HepG2 (cell line): ENCODE results near the gene MCOLN1. TPM values are rescaled to one million over a fixed set of nuclear protein-coding genes. Genes with fewer than 3 reads are reported as not detected.

Experiments
- ATAC-seq: fragments of 200-7000 bp; cut with Tn5 transposase; 3 replicates; pipeline ENCODE4 v1.9.1; 2020; ENCODE audit warnings: mild to moderate bottlenecking, moderate library complexity
- BruUV-seq: library from RNA; stranded (reverse); fragments of 400-500 nt; replicated peaks from 2 replicates; lab custom pipeline; 2021; lab: Mats Ljungman, UMichigan
- CTCF ChIA-PET: fragments of 300-600 bp; formaldehyde crosslinking; extraction: SDS; loops from one replicate; lab custom pipeline; 2021; ENCODE audit warnings: low total read pairs, inconsistent platforms, low intra/inter-chr PET ratio; lab: Yijun Ruan, JAX
- POLR2A ChIA-PET: fragments of 350-600 bp; sonication (Branson Sonifier 250); formaldehyde crosslinking; loops from one replicate; lab custom pipeline; 2020; ENCODE audit warnings: antibody characterized with exemption, inconsistent platforms; lab: Yijun Ruan, JAX
- DNase-seq: peaks from one replicate; pipeline ENCODE4 v3.0.0-alpha.2; 2015; ENCODE audit warnings: low spot score
- FAIRE-seq: peaks from 3 replicates; lab custom pipeline; 2011; peaks lifted over from hg19 to GRCh38; lab: Jason Lieb, UNC
- H2AFZ ChIP-seq: one replicate; pipeline ENCODE4 v1.6.1; 2011; ENCODE audit warnings: low read length, inconsistent platforms
- H3K27ac ChIP-seq: fragments of 300-600 bp; 3 replicates; pipeline ENCODE4 v1.8.0; 2011; ENCODE audit warnings: mixed run types, mild to moderate bottlenecking, mixed read lengths, low read length, inconsistent platforms; ENCODE audit not compliant: insufficient read depth; ENCODE audit errors: extremely low read length
- H3K27me3 ChIP-seq, 2 experiments: fragments of 200-600 bp in 1 of 2; 2 replicates in 1 of 2; 3 replicates in 1 of 2; pipeline versions ENCODE4 v1.6.0 to v1.8.0; 2011; ENCODE audit warnings: low read length in 2 of 2, mild to moderate bottlenecking in 2 of 2, moderate library complexity in 2 of 2, inconsistent platforms in 1 of 2; ENCODE audit not compliant: insufficient read depth in 2 of 2, control insufficient read depth in 1 of 2
- H3K36me3 ChIP-seq, 2 experiments: fragments of 200-600 bp in 1 of 2; replicated peaks in 1 of 2; 2 replicates in 1 of 2; 3 replicates in 1 of 2; pipeline versions ENCODE4 v1.5.1 to v1.8.0; 2011; ENCODE audit warnings: low read length in 2 of 2, inconsistent platforms in 1 of 2; ENCODE audit not compliant: insufficient read depth in 2 of 2, control insufficient read depth in 1 of 2
- H3K4me1 ChIP-seq: 2 replicates; pipeline ENCODE4 v1.5.1; 2012; ENCODE audit warnings: low read length, inconsistent platforms; ENCODE audit not compliant: insufficient read depth
- H3K4me2 ChIP-seq: 2 replicates; pipeline ENCODE4 v1.6.0; 2011; ENCODE audit warnings: low read depth, low read length, inconsistent platforms
- H3K4me3 ChIP-seq, 3 experiments: fragments of 200-600 bp in 1 of 3; sonication (generic), shearing (Covaris generic) in 1 of 3; replicated peaks in 1 of 3; 2 replicates each; pipeline ENCODE4 v1.5.1; 2011 to 2016; ENCODE audit warnings: low read length in 3 of 3, inconsistent platforms in 2 of 3, low read depth in 2 of 3, mild to moderate bottlenecking in 2 of 3, control low read depth in 1 of 3, mixed read lengths in 1 of 3; ENCODE audit not compliant: insufficient read depth in 1 of 3
- H3K79me2 ChIP-seq: one replicate; pipeline ENCODE4 v1.6.1; 2011; ENCODE audit warnings: low read length, inconsistent platforms; ENCODE audit not compliant: insufficient read depth
- H3K9ac ChIP-seq: 2 replicates; pipeline ENCODE4 v1.6.0; 2011; ENCODE audit warnings: mild to moderate bottlenecking, low read depth, low read length, inconsistent platforms; ENCODE audit not compliant: insufficient read depth
- H3K9me3 ChIP-seq: 2 replicates; pipeline ENCODE4 v1.5.1; 2012; ENCODE audit warnings: mild to moderate bottlenecking, low read length
- H4K20me1 ChIP-seq: 2 replicates; pipeline ENCODE4 v1.6.0; 2011; ENCODE audit warnings: inconsistent platforms, mild to moderate bottlenecking, low read length, moderate library complexity; ENCODE audit not compliant: insufficient read depth
- CBX5 ChIP-seq: sonication (generic); formaldehyde crosslinking; IDR thresholded peaks from 2 replicates; pipeline ENCODE4 v1.4.0; 2020; ENCODE audit warnings: missing genetic modification reagents, borderline replicate concordance
- CHD4 ChIP-seq: fragments of 200-600 bp; sonication (generic); IDR thresholded peaks from 2 replicates; pipeline ENCODE4 v1.7.0; 2017; ENCODE audit warnings: mild to moderate bottlenecking, low read length, borderline replicate concordance
- EED ChIP-seq: sonication (generic); formaldehyde crosslinking; IDR thresholded peaks from 2 replicates; pipeline ENCODE4 v1.5.0; 2020; ENCODE audit warnings: mild to moderate bottlenecking, missing genetic modification reagents
- HNRNPLL ChIP-seq: fragments of 200-400 bp; formaldehyde crosslinking; IDR thresholded peaks from 2 replicates; pipeline ENCODE4 v1.6.1; 2017; ENCODE audit warnings: mild to moderate bottlenecking, low read depth, low read length; ENCODE audit not compliant: poor library complexity, severe bottlenecking
- KDM5A ChIP-seq: fragments of 200-600 bp; sonication (generic); IDR thresholded peaks from 2 replicates; pipeline ENCODE4 v1.7.0; 2018; ENCODE audit warnings: antibody characterized with exemption, mild to moderate bottlenecking, low read length, borderline replicate concordance
- MTA1 ChIP-seq: sonication (generic); formaldehyde crosslinking; IDR thresholded peaks from 2 replicates; pipeline ENCODE4 v1.4.0; 2020; ENCODE audit warnings: missing genetic modification reagents, mild to moderate bottlenecking, borderline replicate concordance
- MZF1 ChIP-seq: sonication (generic); formaldehyde crosslinking; IDR thresholded peaks from 2 replicates; pipeline ENCODE4 v1.8.1; 2023; ENCODE audit warnings: mild to moderate bottlenecking, missing genetic modification reagents, borderline replicate concordance
- NFIB ChIP-seq: sonication (generic); formaldehyde crosslinking; IDR thresholded peaks from 2 replicates; pipeline ENCODE4 v1.9.0; 2021; ENCODE audit warnings: missing genetic modification reagents, mild to moderate bottlenecking, borderline replicate concordance
- RXRA ChIP-seq: sonication (generic); formaldehyde crosslinking; IDR thresholded peaks from 2 replicates; pipeline ENCODE4 v1.5.1; 2020; ENCODE audit warnings: missing genetic modification reagents
- ZNF317 ChIP-seq: sonication (generic); formaldehyde crosslinking; IDR thresholded peaks from 2 replicates; pipeline ENCODE4 v1.5.0; 2020; ENCODE audit warnings: mild to moderate bottlenecking, missing genetic modification reagents
- ZNF619 ChIP-seq: sonication (generic); formaldehyde crosslinking; IDR thresholded peaks from 2 replicates; pipeline ENCODE4 v1.4.0; 2020; ENCODE audit warnings: mild to moderate bottlenecking, missing genetic modification reagents
- ZNF737 ChIP-seq: sonication (generic); formaldehyde crosslinking; IDR thresholded peaks from 2 replicates; pipeline ENCODE4 v1.5.0; 2020; ENCODE audit warnings: missing genetic modification reagents, mild to moderate bottlenecking, borderline replicate concordance
- WGBS: methylation state at CpG from one replicate; pipeline ENCODE4 v1.1.6; 2017; ENCODE audit warnings: low lambda C conversion rate; 5-methylcytosine and 5-hydroxymethylcytosine counted together
- in situ Hi-C: cut with HindIII; loops from 2 replicates; pipeline ENCODE4 v1.10.0; 2017; ENCODE audit warnings: low pct_unique_long_range_greater_than_20kb; ENCODE audit not compliant: extremely low pct_ligation_motif_present
- intact Hi-C: fragments of 100-400 bp; cut with micrococcal nuclease; formaldehyde crosslinking; loops from one replicate; pipeline ENCODE4 v1.10.0; 2022; ENCODE audit not compliant: unreplicated experiment
- polyA plus RNA-seq, 8 experiments: library from polyadenylated mRNA; depleted of rRNA in 3 of 8; stranded (reverse) in 7 of 8; unstranded in 1 of 8; fragments of >200 nt; fragmentation: Illumina TruSeq in 4 of 8; extraction: Trizol in 4 of 8; gene quantifications; 2 replicates each; pipeline versions ENCODE4 v1.2.1 to v1.2.3, GENCODE V29; 2011 to 2016; ENCODE audit warnings: low read depth in 4 of 8, missing spikeins in 1 of 8, mixed read lengths in 1 of 8; ENCODE audit not compliant: insufficient read depth in 1 of 8
- total RNA-seq, 5 experiments: library from RNA; depleted of rRNA; stranded (reverse); fragments of >200 nt; fragmentation: Illumina TruSeq; extraction: Trizol; gene quantifications; 2 replicates each; pipeline ENCODE4 v1.2.3, GENCODE V29; 2016; ENCODE audit warnings: low read depth in 1 of 5
- TF ChIP-seq, protein P1 (sequence below): IDR thresholded peaks from 2 replicates; pipeline ENCODE4 v1.6.1; 2016; ENCODE audit warnings: missing genetic modification reagents, missing compliant biosample characterization
- TF ChIP-seq, protein P2 (sequence below): IDR thresholded peaks from 2 replicates; pipeline ENCODE4 v1.6.1; 2018; ENCODE audit warnings: missing genetic modification reagents, mild to moderate bottlenecking, missing compliant biosample characterization
- TF ChIP-seq, protein P3 (sequence below): sonication (generic); formaldehyde crosslinking; IDR thresholded peaks from 2 replicates; pipeline ENCODE4; 2020; ENCODE audit warnings: missing genetic modification reagents, mild to moderate bottlenecking, borderline replicate concordance

MCOLN1 gene
- total and polyA plus RNA-seq, 2 of the 13 experiments (the other 11 are each of a cell fraction or from before 2014, with no cell fraction given): 3.4 to 15.7 TPM

DNA sequence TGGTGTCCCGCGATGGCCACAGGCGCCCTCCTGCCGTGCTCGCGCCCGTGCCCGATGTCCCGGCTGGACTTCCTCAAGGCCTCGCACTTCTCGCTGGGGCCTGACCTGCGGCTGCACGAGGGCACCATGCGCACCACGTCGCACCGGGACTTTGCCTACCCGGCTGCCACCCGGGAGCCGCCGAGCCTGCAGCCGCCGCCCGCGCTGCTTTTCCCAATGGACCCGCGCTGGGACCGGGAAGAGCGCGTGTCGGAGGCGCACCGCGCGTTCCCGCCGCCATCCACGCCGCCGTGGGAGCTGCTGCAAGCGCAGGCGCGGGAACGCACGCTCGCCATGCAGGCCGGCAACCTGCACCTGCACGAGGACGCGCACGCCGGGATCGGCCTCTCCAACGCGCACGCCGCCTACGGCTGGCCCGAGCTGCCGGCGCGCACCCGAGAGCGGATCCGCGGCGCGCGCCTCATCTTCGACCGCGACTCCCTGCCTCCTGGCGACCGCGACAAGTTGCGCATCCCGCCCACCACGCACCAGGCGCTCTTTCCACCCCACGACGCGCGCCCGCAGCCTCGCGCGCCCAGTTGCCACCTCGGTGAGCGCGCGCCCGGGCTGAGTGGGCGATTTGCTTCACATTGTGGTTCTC, 21.5 kb upstream of the MCOLN1 start:
- Histone ChIP-seq H3K4me2 (peak overlapping the region; percentile 57), H3K27me3 (peaks cover 0 to 5% of the 10 kb centered on the region in 2 experiments; a peak in 3 of 5 replicates), H3K9ac (no peak overlapping the region), H2AFZ (no peak overlapping the region), H3K4me1 (peaks cover 8% of the 10 kb centered on the region), H3K27ac (no peak overlapping the region), H3K4me3 (peak overlapping the region in 2 of 3 experiments; percentile 41 to 55; a peak in 3 of 6 replicates), H4K20me1 (no peaks in the 10 kb centered on the region), H3K79me2 (no peaks in the 10 kb centered on the region), H3K9me3 (no peaks in the 10 kb centered on the region), H3K36me3 (no peaks in the 10 kb centered on the region)
- POLR2A ChIA-PET: no interaction called here
- CTCF ChIA-PET: no interaction called here
- no TSS peak for BruUV-seq
- FAIRE-seq (no peak), ATAC-seq (peak; percentile 68), DNase-seq (peak; percentile 35)
- in situ Hi-C loops: no loop called here
- intact Hi-C loops: no loop called here
- WGBS: no CpG with 5 or more reads among the region's 93 CpGs
- TF ChIP-seq ZNF619 (no peak), CHD4 (no peak), CBX5 (CRISPR knock-in tag) (no peak), ZNF317 (no peak), ZNF737 (CRISPR knock-in tag) (no peak), MTA1 (CRISPR knock-in tag) (peak; percentile 54; the same call in 1 of the 2 replicates), HNRNPLL (peak; percentile 56), NFIB (no peak), RXRA (no peak), KDM5A (no peak), MZF1 (CRISPR knock-in tag) (no peak), EED (CRISPR knock-in tag) (no peak)
- TF ChIP-seq, protein P1, sequence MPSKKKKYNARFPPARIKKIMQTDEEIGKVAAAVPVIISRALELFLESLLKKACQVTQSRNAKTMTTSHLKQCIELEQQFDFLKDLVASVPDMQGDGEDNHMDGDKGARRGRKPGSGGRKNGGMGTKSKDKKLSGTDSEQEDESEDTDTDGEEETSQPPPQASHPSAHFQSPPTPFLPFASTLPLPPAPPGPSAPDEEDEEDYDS (CRISPR knock-in tag): no peak
- TF ChIP-seq, protein P2, sequence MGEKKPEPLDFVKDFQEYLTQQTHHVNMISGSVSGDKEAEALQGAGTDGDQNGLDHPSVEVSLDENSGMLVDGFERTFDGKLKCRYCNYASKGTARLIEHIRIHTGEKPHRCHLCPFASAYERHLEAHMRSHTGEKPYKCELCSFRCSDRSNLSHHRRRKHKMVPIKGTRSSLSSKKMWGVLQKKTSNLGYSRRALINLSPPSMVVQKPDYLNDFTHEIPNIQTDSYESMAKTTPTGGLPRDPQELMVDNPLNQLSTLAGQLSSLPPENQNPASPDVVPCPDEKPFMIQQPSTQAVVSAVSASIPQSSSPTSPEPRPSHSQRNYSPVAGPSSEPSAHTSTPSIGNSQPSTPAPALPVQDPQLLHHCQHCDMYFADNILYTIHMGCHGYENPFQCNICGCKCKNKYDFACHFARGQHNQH (CRISPR knock-in tag): no peak
- TF ChIP-seq, protein P3, sequence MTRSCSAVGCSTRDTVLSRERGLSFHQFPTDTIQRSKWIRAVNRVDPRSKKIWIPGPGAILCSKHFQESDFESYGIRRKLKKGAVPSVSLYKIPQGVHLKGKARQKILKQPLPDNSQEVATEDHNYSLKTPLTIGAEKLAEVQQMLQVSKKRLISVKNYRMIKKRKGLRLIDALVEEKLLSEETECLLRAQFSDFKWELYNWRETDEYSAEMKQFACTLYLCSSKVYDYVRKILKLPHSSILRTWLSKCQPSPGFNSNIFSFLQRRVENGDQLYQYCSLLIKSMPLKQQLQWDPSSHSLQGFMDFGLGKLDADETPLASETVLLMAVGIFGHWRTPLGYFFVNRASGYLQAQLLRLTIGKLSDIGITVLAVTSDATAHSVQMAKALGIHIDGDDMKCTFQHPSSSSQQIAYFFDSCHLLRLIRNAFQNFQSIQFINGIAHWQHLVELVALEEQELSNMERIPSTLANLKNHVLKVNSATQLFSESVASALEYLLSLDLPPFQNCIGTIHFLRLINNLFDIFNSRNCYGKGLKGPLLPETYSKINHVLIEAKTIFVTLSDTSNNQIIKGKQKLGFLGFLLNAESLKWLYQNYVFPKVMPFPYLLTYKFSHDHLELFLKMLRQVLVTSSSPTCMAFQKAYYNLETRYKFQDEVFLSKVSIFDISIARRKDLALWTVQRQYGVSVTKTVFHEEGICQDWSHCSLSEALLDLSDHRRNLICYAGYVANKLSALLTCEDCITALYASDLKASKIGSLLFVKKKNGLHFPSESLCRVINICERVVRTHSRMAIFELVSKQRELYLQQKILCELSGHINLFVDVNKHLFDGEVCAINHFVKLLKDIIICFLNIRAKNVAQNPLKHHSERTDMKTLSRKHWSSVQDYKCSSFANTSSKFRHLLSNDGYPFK (CRISPR knock-in tag): no peak
